PC-3 (cell line): ENCODE data around the gene MSGN1. TPM values are rescaled to one million over a fixed set of nuclear protein-coding genes. Genes with fewer than 3 reads are reported as not detected.

Experiments
- ATAC-seq: fragments of 200-7000 bp; cut with Tn5 transposase; 2 replicates; pipeline ENCODE4 v1.9.1; 2020; ENCODE audit warnings: mild to moderate bottlenecking, moderate library complexity
- BruUV-seq: library from RNA; stranded (reverse); fragments of 400-500 nt; replicated peaks from 2 replicates; lab custom pipeline; 2021; lab: Mats Ljungman, UMichigan
- CTCF ChIA-PET: fragments of 300-600 bp; sonication (Branson Sonifier 250); formaldehyde crosslinking; loops from one replicate; lab custom pipeline; 2022; ENCODE audit warnings: antibody characterized with exemption; lab: Charles Lee
- POLR2A ChIA-PET: fragments of 300-600 bp; sonication (Branson Sonifier 250); formaldehyde crosslinking; loops from one replicate; lab custom pipeline; 2022; ENCODE audit warnings: antibody characterized with exemption; ENCODE audit not compliant: unreplicated experiment; lab: Charles Lee
- DNase-seq: peaks from one replicate; pipeline ENCODE4 v3.0.0-alpha.2; 2015
- H2AFZ ChIP-seq: fragments of 300-600 bp; sonication (generic); 2 replicates; pipeline ENCODE4 v1.6.0; 2016; ENCODE audit warnings: antibody characterized with exemption, low read length
- H3F3A ChIP-seq: fragments of 300-600 bp; sonication (generic); one replicate; pipeline ENCODE4 v1.6.0; 2017; ENCODE audit warnings: antibody characterized with exemption, low read length, control low read depth, mild to moderate bottlenecking; ENCODE audit not compliant: unreplicated experiment
- H3K27ac ChIP-seq: fragments of 300-600 bp; sonication (generic); 2 replicates; pipeline ENCODE4 v1.5.1; 2016; ENCODE audit warnings: mild to moderate bottlenecking, low read length
- H3K27me3 ChIP-seq: fragments of 300-600 bp; sonication (generic); 2 replicates; pipeline ENCODE4 v1.6.1; 2016; ENCODE audit warnings: low read length, mixed read lengths
- H3K36me3 ChIP-seq: fragments of 300-600 bp; sonication (generic); 2 replicates; pipeline ENCODE4 v1.6.1; 2016; ENCODE audit warnings: low read depth, mixed run types, low read length, mixed read lengths
- H3K4me1 ChIP-seq: fragments of 300-600 bp; sonication (generic); 2 replicates; pipeline ENCODE4 v1.5.1; 2016; ENCODE audit warnings: low read length; ENCODE audit not compliant: insufficient read depth
- H3K4me2 ChIP-seq: fragments of 300-600 bp; sonication (generic); 2 replicates; pipeline ENCODE4 v1.6.0; 2016; ENCODE audit warnings: low read length
- H3K4me3 ChIP-seq: fragments of 300-600 bp; sonication (generic); 2 replicates; pipeline ENCODE4 v1.5.1; 2016; ENCODE audit warnings: mild to moderate bottlenecking, low read length, mixed read lengths
- H3K79me2 ChIP-seq: fragments of 300-600 bp; sonication (generic); 2 replicates; pipeline ENCODE4 v1.6.1; 2017; ENCODE audit warnings: low read length, mixed read lengths
- H3K9ac ChIP-seq: fragments of 300-600 bp; sonication (generic); 2 replicates; pipeline ENCODE4 v1.6.0; 2016; ENCODE audit warnings: mild to moderate bottlenecking, low read length
- H3K9me2 ChIP-seq: fragments of 300-600 bp; sonication (generic); replicated peaks from 2 replicates; pipeline ENCODE4 v1.6.1; 2016; ENCODE audit warnings: mixed run types, low read length, mixed read lengths
- H3K9me3 ChIP-seq: fragments of 300-600 bp; sonication (generic); 2 replicates; pipeline ENCODE4 v1.6.1; 2016; ENCODE audit warnings: low read length, mixed read lengths
- H4K20me1 ChIP-seq: fragments of 300-600 bp; sonication (generic); 2 replicates; pipeline ENCODE4 v1.6.1; 2016; ENCODE audit warnings: low read length, mixed read lengths
- CTCF ChIP-seq: fragments of 300-600 bp; sonication (generic); conservative IDR thresholded peaks from 2 replicates; pipeline ENCODE4 v1.5.1; 2017; ENCODE audit warnings: antibody characterized with exemption, low read depth, mild to moderate bottlenecking, low read length
- EZH2 ChIP-seq: fragments of 300-600 bp; sonication (generic); IDR thresholded peaks from one replicate; pipeline ENCODE4 v1.6.1; 2017; ENCODE audit warnings: antibody characterized with exemption, mild to moderate bottlenecking, low read length; ENCODE audit not compliant: unreplicated experiment
- EZH2phosphoT487 ChIP-seq: fragments of 300-600 bp; sonication (generic); IDR thresholded peaks from 2 replicates; pipeline ENCODE4 v1.6.1; 2018; ENCODE audit warnings: mild to moderate bottlenecking, antibody characterized with exemption, low read length, borderline replicate concordance
- intact Hi-C: fragments of 100-400 bp; cut with micrococcal nuclease; formaldehyde crosslinking; loops from 2 replicates; pipeline ENCODE4 v1.9.0; 2023
- total RNA-seq: library from RNA; depleted of rRNA; stranded (reverse); fragments of >200 nt; gene quantifications from 2 replicates; pipeline ENCODE4 v1.2.3, GENCODE V29; 2014

MSGN1 gene
- total RNA-seq, 1 experiment from 2014 or later = not detected

GRCh38 chr2:17835516-17835915, 19.3 kb downstream of the MSGN1 start:
- H3F3A ChIP-seq = no peaks in the 10 kb centered on the region
- POLR2A ChIA-PET = no interaction called here
- H3K9me3 ChIP-seq = no peaks in the 10 kb centered on the region
- no peak for TF ChIP-seq EZH2
- TF ChIP-seq EZH2phosphoT487 = no peak
- no peak for TF ChIP-seq CTCF
- no peaks in the 10 kb centered on the region for H3K79me2 ChIP-seq
- H3K4me2 ChIP-seq = no peak overlapping the region
- H3K9me2 ChIP-seq = no peaks in the 10 kb centered on the region
- no peaks in the 10 kb centered on the region for H3K36me3 ChIP-seq
- peaks cover 31% of the 10 kb centered on the region for H3K27me3 ChIP-seq
- ATAC-seq (no peak), DNase-seq (no peak)
- no peak overlapping the region for H2AFZ ChIP-seq
- no peaks in the 10 kb centered on the region for H4K20me1 ChIP-seq
- CTCF ChIA-PET = no interaction called here
- no TSS peak for BruUV-seq
- H3K27ac ChIP-seq = no peak overlapping the region
- intact Hi-C loops = no loop called here
- H3K4me1 ChIP-seq = no peaks in the 10 kb centered on the region
- H3K4me3 ChIP-seq = no peak overlapping the region
- no peak overlapping the region for H3K9ac ChIP-seq

GRCh38 chr2:17839959-17840358, 23.7 kb downstream of the MSGN1 start:
- Histone ChIP-seq H3K79me2 (no peaks in the 10 kb centered on the region), H3K4me1 (no peaks in the 10 kb centered on the region), H3K4me3 (no peak overlapping the region), H3K27me3 (peaks cover 31% of the 10 kb centered on the region; the same call in 1 of the 2 replicates), H3F3A (no peaks in the 10 kb centered on the region), H3K9me3 (no peaks in the 10 kb centered on the region), H2AFZ (no peak overlapping the region), H3K27ac (no peak overlapping the region), H3K9ac (no peak overlapping the region), H3K9me2 (no peaks in the 10 kb centered on the region), H3K36me3 (no peaks in the 10 kb centered on the region), H4K20me1 (no peaks in the 10 kb centered on the region), H3K4me2 (no peak overlapping the region)
- intact Hi-C loops = no loop called here
- POLR2A ChIA-PET = no interaction called here
- CTCF ChIA-PET = no interaction called here
- TF ChIP-seq EZH2phosphoT487 (no peak), EZH2 (no peak), CTCF (no peak)
- BruUV-seq = no TSS peak
- DNase-seq = no peak
- ATAC-seq = no peak

- no peaks in the 10 kb centered on the region for H3K9me2 ChIP-seq
- H3K27ac ChIP-seq = no peak overlapping the region
- no peak for ATAC-seq
- H3K4me1 ChIP-seq = no peaks in the 10 kb centered on the region
- ChIA-PET POLR2A (no interaction called here), CTCF (no interaction called here)
- TF ChIP-seq EZH2phosphoT487 (no peak), CTCF (no peak), EZH2 (no peak)
- H3K36me3 ChIP-seq = no peaks in the 10 kb centered on the region
- H3F3A ChIP-seq = no peaks in the 10 kb centered on the region
- no TSS peak for BruUV-seq
- H3K4me3 ChIP-seq = no peak overlapping the region
- H4K20me1 ChIP-seq = no peaks in the 10 kb centered on the region
- intact Hi-C loops = no loop called here
- no peak overlapping the region for H3K9ac ChIP-seq
- no peak overlapping the region for H2AFZ ChIP-seq
- no peak for DNase-seq
- no peaks in the 10 kb centered on the region for H3K79me2 ChIP-seq
- H3K4me2 ChIP-seq = no peak overlapping the region
- no peaks in the 10 kb centered on the region for H3K9me3 ChIP-seq
- H3K27me3 ChIP-seq = peaks cover 28% of the 10 kb centered on the region; the same call in 1 of the 2 replicates
Observed at GRCh38 chr2:17843457-17843856, 27.2 kb downstream of the MSGN1 start.
